ENCODE results near the gene SIAH1.
"Not testable (repeated sequence)": the region's sequence is repeated elsewhere in the genome, so short reads cannot be mapped to it uniquely, and the experiment has no call there.

SIAH1 gene

GRCh38 chr16:48382131-48382530, 3.1 kb downstream of the SIAH1 start:
- H3K27me3 ChIP-seq (ENCODE audit: insufficient read depth, low read depth): no peaks in the 10 kb centered on the region
- no peak for TF ChIP-seq CTCF (conservative IDR thresholded peaks at IDR 0.05; ENCODE audit: low read depth, low read length)
- no peak overlapping the region for H3K27ac ChIP-seq
- H2AFZ ChIP-seq (ENCODE audit: low read depth): no peak overlapping the region
- H4K20me1 ChIP-seq (ENCODE audit: insufficient read depth): peaks cover 10% of the 10 kb centered on the region; the same call in 1 of the 2 replicates
- H3K36me3 ChIP-seq (ENCODE audit: insufficient read depth): no peaks in the 10 kb centered on the region
- peak overlapping the region; percentile 83; the same call in 1 of the 2 replicates for H3K4me2 ChIP-seq
- peaks cover 44% of the 10 kb centered on the region for H3K4me1 ChIP-seq (ENCODE audit: low read depth, poor library complexity, severe bottlenecking)
- H3K79me2 ChIP-seq (ENCODE audit: insufficient read depth, low read depth): peaks cover 73% of the 10 kb centered on the region
- no peak overlapping the region for H3K4me3 ChIP-seq (IDR thresholded peaks at IDR 0.05; ENCODE audit: insufficient read depth, low read depth, low read length)
- H3K9ac ChIP-seq: no peak overlapping the region

GRCh38 chr16:48381201-48381600, 4.0 kb downstream of the SIAH1 start:
- Histone ChIP-seq H3K4me3 (IDR thresholded peaks at IDR 0.05; ENCODE audit: insufficient read depth, low read depth, low read length) (no peak overlapping the region), H3K27ac (no peak overlapping the region), H3K79me2 (ENCODE audit: insufficient read depth, low read depth) (peaks cover 83% of the 10 kb centered on the region), H3K4me1 (ENCODE audit: low read depth, poor library complexity, severe bottlenecking) (peaks cover 48% of the 10 kb centered on the region), H2AFZ (ENCODE audit: low read depth) (no peak overlapping the region), H3K36me3 (ENCODE audit: insufficient read depth) (no peaks in the 10 kb centered on the region), H4K20me1 (ENCODE audit: insufficient read depth) (peaks cover 13% of the 10 kb centered on the region; the same call in 1 of the 2 replicates), H3K9ac (no peak overlapping the region), H3K27me3 (ENCODE audit: insufficient read depth, low read depth) (no peaks in the 10 kb centered on the region), H3K4me2 (no peak overlapping the region)
- no peak for TF ChIP-seq CTCF (conservative IDR thresholded peaks at IDR 0.05; ENCODE audit: low read depth, low read length)

- Histone ChIP-seq H3K36me3 (ENCODE audit: insufficient read depth) (no peaks in the 10 kb centered on the region), H3K4me3 (IDR thresholded peaks at IDR 0.05; ENCODE audit: insufficient read depth, low read depth, low read length) (no peak overlapping the region), H3K4me1 (ENCODE audit: low read depth, poor library complexity, severe bottlenecking) (peaks cover 43% of the 10 kb centered on the region), H3K4me2 (no peak overlapping the region), H3K79me2 (ENCODE audit: insufficient read depth, low read depth) (peaks cover 100% of the 10 kb centered on the region), H4K20me1 (ENCODE audit: insufficient read depth) (peaks cover 24% of the 10 kb centered on the region), H3K27me3 (ENCODE audit: insufficient read depth, low read depth) (no peaks in the 10 kb centered on the region), H2AFZ (ENCODE audit: low read depth) (no peak overlapping the region), H3K27ac (no peak overlapping the region), H3K9ac (no peak overlapping the region)
- no peak for TF ChIP-seq CTCF (conservative IDR thresholded peaks at IDR 0.05; ENCODE audit: low read depth, low read length)
Observed at GRCh38 chr16:48378836-48379235, 6.4 kb downstream of the SIAH1 start.

- peaks cover 100% of the 10 kb centered on the region for H3K79me2 ChIP-seq (ENCODE audit: insufficient read depth, low read depth)
- no peak for TF ChIP-seq CTCF (conservative IDR thresholded peaks at IDR 0.05; ENCODE audit: low read depth, low read length)
- H2AFZ ChIP-seq (ENCODE audit: low read depth): no peak overlapping the region
- H3K27me3 ChIP-seq (ENCODE audit: insufficient read depth, low read depth): no peaks in the 10 kb centered on the region
- H3K4me2 ChIP-seq: no peak overlapping the region
- H3K4me3 ChIP-seq (IDR thresholded peaks at IDR 0.05; ENCODE audit: insufficient read depth, low read depth, low read length): no peak overlapping the region
- H3K27ac ChIP-seq: no peak overlapping the region
- no peaks in the 10 kb centered on the region for H3K36me3 ChIP-seq (ENCODE audit: insufficient read depth)
- H3K9ac ChIP-seq: no peak overlapping the region
- peaks cover 24% of the 10 kb centered on the region for H4K20me1 ChIP-seq (ENCODE audit: insufficient read depth)
- H3K4me1 ChIP-seq (ENCODE audit: low read depth, poor library complexity, severe bottlenecking): peaks cover 40% of the 10 kb centered on the region
Observed at GRCh38 chr16:48378276-48378675, 6.9 kb downstream of the SIAH1 start.

- H3K4me3 ChIP-seq (IDR thresholded peaks at IDR 0.05; ENCODE audit: insufficient read depth, low read depth, low read length); H3K4me2 ChIP-seq; H3K9ac ChIP-seq; H2AFZ ChIP-seq (ENCODE audit: low read depth); H3K27ac ChIP-seq; H3K36me3 ChIP-seq (ENCODE audit: insufficient read depth); H3K27me3 ChIP-seq (ENCODE audit: insufficient read depth, low read depth): not testable (repeated sequence)
- Histone ChIP-seq H3K4me1 (ENCODE audit: low read depth, poor library complexity, severe bottlenecking) (peaks cover 31% of the 10 kb centered on the region), H3K79me2 (ENCODE audit: insufficient read depth, low read depth) (peaks cover 100% of the 10 kb centered on the region), H4K20me1 (ENCODE audit: insufficient read depth) (peaks cover 21% of the 10 kb centered on the region)
Observed at GRCh38 chr16:48377301-48377700, 7.9 kb downstream of the SIAH1 start.
